Stimulated activated CD4-positive, alpha-beta T cell treated with anti-CD3 and anti-CD28 coated beads, Interleukin-1b, Interleukin-23, amount 100 ng/mL, for 24 hours (primary cell): Measurements from ENCODE around the gene TBXA2R.

ENCODE experiments used
- DNase-seq, 4 experiments: peaks; one replicate each; pipeline ENCODE4 v3.0.0-alpha.2; 2020; ENCODE audit warnings: low read depth in 4 of 4, low spot score in 1 of 4

The TBXA2R gene

GRCh38 chr19:3620817-3621547 lies 14.3 kb upstream of the TBXA2R start:
- no peak for DNase-seq

GRCh38 chr19:3620145-3620816 lies 13.6 kb upstream of the TBXA2R start:
- DNase-seq: no peak

GRCh38 chr19:3619631-3620012 lies 12.9 kb upstream of the TBXA2R start:
- no peak for DNase-seq

GRCh38 chr19:3618811-3619630 lies 12.3 kb upstream of the TBXA2R start:
- no peak for DNase-seq

- DNase-seq: peak in 2 of 4 experiments; percentile 20 to 39
Measured at GRCh38 chr19:3618144-3618810, 11.6 kb upstream of the TBXA2R start.

GRCh38 chr19:3617463-3617862 lies 10.8 kb upstream of the TBXA2R start:
- DNase-seq: no peak

GRCh38 chr19:3615524-3616135 lies 9.0 kb upstream of the TBXA2R start:
- DNase-seq: no peak

- DNase-seq: no peak
Measured at GRCh38 chr19:3614858-3615505, 8.3 kb upstream of the TBXA2R start.

- no peak for DNase-seq
Measured at GRCh38 chr19:3613818-3614661, 7.4 kb upstream of the TBXA2R start.

GRCh38 chr19:3612901-3613741 lies 6.4 kb upstream of the TBXA2R start:
- no peak for DNase-seq

GRCh38 chr19:3612330-3612729 lies 5.7 kb upstream of the TBXA2R start:
- no peak for DNase-seq

- no peak for DNase-seq
Measured at GRCh38 chr19:3611841-3612240, 5.2 kb upstream of the TBXA2R start.

- DNase-seq: no peak
Measured at GRCh38 chr19:3610745-3611717, 4.4 kb upstream of the TBXA2R start.

GRCh38 chr19:3609779-3610719 lies 3.4 kb upstream of the TBXA2R start:
- no peak for DNase-seq

GRCh38 chr19:3608750-3609322 lies 2.2 kb upstream of the TBXA2R start:
- no peak for DNase-seq

- DNase-seq: no peak
Measured at GRCh38 chr19:3608079-3608641, 1.5 kb upstream of the TBXA2R start.
